ENCODE data around the gene SLC9A9.
"Not testable (repeated sequence)": the region's sequence is repeated elsewhere in the genome, so short reads cannot be mapped to it uniquely, and the experiment has no call there.

SLC9A9 gene

DNA sequence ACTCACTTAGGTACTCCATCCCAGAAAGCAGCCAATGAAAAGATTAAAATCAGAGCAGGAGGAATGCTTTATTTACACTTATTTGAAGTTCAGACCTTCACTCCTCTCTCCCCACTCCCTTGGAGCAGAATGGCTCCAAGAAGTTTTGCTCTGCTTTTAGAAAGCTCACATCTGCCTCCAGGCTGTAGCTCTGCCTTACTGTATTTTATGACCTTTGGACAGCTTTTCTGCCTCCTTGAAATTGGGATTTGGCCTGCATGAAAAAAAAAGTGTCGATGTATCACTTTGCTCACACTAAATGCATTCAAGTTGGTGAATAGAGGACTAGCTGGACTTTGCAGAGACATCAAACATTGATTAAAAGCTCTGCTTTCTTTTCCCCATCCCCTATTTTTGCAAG, 95.3 kb downstream of the SLC9A9 start:
- DNase-seq, result no peak

DNA sequence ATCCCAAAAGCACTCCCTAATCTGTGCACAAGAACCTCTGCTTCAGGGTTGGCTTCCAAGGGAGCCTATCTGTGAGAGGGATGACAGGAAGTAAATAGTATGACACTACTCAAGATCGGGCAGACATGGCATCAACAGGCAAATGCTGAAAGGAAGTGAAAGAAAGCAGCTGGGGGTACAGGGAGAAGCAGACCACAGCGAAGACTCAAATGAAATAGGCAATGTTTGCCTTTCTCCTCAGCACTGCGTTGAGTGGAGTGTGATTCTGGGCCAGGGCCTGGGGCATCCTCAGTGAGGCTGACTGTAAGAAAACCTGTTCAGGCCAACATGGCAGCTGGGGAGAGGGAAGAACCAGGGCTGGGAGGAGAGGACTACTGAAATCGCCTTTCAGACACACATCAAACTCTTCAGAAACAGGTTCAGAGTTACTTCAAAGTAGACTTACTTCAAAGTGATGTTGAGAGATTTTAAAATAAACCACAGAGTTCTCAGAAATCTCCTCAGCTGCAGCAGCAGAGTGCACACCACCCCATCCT, 96.6 kb downstream of the SLC9A9 start:
- no peak for DNase-seq

DNA sequence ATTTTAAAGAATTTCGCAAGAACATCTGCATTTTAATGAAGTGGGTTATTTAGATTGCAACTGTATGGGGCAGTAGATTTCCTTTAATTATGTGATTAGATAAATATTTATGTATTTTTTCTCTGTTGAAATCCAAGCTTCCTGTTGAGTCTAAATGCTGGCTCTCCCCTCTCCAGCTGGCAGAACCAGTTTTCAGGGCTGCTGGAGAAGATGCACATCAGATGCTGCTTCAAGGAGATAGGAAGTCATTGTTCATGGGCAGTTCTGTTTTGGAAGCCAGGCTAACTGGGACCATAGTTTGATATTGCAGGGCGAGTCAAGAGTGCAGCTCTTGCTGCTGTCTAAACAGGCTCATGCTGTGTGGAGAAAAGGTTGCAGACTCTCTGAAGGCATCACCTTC, 97.4 kb downstream of the SLC9A9 start:
- DNase-seq, result no peak

DNA sequence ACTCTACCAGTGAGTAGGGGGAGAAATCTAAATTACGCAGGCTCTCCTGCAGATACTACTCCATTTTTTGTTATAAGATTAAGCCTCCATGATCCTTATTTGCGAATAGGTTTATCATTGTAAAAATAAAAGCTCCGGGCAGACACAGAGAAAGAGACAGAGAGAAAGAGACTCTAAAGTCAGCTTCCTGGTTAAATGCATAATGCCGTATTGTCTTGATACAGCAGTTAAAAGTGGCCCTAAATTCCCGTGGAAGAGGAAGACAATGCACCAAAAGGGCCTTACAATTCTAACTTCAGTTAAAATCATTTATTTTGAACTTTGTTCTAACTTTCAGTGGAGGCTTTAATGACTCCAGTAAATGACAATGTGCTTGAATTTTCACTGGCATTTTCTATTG, 98.3 kb downstream of the SLC9A9 start:
- no peak for DNase-seq

DNA sequence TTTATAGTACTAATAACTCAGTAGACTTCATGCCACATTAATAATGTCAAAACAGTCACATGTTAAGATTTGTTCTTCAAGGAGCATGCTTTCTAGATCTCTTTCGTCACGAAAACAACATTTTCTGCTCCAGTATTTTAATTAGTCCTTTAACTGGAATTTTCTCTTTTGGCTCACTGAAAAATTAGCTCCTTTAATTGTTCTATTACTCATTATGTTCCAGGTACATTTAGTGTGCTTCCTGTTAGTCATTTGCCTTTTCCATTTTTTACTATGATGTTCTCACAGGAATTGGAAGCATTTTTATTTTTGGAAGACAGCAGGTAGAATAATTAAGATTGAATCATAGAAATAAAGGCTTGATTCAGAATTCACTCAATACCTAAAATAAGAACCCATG, 111.2 kb downstream of the SLC9A9 start:
- DNase-seq, result no peak

DNA sequence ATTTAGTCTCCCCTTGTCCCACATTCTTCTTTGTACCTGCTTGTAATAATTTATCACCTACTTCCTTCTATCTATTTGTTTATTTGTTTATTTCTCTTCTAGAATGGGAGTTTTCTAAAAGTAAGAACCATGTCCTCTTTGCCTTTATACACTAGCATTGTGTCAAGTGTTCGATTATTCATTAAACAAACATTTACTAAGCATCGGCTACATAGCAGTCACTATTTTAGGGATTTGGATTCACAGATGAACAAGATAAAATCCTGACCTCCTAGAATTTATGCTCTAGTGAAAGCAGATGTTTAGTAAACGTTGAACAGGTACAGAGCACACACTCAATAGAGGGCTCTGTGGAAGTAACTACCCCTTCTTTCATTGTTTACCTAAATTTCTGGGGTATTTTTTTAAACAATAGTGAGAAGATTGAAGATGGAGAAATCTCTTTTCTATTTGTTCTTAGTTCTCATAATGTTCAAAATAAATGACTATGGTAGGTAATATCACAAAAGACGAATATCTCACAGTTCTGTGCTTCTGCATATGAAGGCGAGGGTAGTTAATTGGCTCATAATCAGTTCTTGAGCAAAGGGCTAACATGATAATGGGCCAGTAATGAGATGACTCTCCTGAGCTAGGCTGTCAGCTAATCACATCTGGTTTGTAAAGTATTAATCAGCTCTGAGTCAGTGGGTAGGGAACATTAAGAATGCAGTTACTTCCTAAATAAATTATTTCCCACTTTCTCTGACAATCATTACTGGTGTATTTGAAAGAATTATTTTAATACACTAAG, 111.9 kb downstream of the SLC9A9 start:
- DNase-seq, result no peak

DNA sequence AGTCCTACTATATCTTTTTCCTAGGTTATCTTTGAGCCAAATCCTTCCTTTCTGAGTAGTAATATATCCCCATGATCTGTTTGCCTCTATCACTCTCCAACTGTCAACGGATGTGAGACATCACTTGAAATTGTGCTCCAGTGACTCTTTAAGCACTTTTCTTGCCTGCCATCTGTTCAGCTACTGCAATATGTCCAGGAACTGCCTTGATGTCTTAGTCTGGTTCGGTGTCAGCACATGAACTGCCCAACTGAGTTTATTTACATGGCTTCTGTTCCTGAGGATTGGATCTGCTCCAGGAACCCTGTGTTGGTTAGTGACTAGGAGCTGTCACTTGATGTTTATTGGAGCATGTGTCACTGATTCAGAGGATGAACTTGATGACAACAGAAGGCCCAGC, 116.5 kb downstream of the SLC9A9 start:
- no peak for DNase-seq

DNA sequence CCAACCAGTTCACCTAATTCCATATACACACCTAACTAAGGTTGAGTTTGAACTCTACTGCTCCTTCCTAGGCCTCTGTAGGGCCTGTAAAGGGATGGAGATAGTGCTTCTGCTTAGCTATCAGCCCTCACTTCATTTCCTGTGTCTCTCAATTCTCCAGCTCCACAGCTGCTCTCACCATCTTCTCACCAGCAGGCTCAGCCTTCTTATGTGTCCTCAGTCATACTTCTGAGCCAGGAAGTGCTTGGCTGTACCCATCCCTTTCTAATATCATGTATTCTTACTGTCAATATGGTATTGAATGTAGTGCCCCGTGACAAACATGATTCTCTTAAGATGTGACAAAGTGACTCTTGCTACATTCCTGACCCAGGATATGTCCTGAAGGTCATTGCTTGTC, 116.9 kb downstream of the SLC9A9 start:
- DNase-seq, result no peak

DNA sequence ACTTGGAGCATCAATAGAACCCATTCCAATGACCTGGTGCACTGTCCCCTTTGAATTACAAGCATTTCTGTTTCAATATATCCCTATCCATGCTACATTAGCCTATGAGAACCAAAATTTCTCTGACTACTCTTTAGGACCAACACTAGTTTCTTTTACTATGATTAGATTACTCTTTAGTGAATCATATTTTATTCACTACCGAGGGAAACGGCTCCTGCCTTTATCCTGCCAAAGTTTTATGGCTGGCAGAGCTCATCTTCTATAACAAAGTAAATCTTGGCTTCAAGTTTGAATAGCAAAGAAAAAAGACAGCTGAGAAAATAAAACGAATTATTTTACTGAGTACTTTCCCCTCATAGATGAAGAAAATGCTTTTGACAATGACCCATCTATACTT, 120.9 kb downstream of the SLC9A9 start:
- DNase-seq, result no peak

DNA sequence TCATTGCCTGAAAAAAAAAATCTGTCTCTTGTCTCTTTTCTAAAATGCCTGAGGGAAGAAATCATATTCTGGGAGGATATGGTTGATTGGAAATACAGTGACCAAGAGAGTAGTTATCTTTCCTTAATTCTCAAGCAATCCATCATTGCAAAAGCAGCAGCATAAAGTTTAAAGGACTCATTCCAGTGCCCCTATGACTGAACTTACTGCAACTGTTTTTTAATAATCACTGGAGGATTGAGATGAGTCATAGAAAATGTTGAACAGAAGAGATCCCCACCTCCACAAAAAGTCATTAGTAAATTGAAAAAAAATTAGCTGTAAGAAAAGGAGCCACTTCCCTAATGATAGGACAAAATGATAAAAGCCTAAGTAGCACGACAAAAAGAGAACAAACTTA, 121.5 kb downstream of the SLC9A9 start:
- DNase-seq, result no peak

DNA sequence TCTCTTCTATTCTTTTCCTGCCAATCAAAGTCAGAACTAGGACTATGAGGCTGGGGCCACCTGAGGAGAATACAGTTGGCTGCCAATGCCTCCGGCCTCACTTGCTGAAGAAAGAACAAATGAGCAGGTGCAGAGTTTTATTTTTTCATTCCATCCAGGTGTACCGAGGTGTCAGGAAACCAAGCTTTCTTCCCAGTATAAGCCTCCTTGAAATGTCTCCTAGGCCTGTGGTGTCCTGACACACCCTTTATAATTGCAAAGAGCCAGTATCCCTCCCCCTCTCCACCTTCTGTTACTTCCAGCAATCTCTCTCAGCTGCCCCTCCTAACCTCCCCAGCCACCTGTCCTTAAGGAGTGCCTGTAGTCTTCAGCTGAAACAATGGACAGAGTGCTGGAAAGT, 127.9 kb downstream of the SLC9A9 start:
- no peak for DNase-seq

DNA sequence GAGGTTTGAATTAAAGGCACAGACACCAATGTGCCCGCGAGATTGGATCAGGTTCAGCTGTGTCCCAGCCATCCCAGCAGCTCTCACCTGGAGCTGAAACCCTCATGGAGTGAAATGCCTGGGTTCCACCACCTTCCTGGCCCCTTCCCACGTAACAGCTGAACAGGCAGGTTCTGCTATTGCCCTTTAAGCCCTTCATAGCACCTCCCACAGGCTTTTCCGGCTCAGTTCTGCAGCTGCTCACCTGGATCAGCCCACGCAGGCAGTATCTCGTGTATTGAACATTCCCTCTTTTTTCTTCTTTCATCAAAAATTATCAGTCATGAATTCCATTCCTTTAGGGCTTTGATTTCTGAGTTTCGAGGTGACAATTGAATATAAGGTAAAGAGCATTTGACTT, 129.8 kb downstream of the SLC9A9 start:
- DNase-seq, result no peak

DNA sequence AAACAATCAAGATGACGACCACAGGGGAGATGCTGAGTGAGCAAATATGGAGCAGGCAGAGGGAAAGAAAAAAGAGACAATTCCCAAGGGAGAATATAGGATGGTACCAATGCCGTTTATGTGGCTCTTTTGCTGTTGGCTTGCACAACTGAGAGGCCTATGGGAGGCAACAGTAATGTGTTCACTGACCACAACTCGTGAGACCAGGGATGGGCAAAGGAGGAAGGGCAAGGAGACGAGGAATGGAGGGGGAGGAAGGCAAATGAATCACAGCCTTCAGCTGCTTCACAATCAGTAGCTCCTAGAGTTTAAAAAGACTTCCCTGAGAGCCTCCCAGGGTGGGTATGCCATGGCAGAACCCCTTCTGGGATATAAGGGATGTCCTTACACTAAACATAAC, 131.5 kb downstream of the SLC9A9 start:
- no peak for DNase-seq

DNA sequence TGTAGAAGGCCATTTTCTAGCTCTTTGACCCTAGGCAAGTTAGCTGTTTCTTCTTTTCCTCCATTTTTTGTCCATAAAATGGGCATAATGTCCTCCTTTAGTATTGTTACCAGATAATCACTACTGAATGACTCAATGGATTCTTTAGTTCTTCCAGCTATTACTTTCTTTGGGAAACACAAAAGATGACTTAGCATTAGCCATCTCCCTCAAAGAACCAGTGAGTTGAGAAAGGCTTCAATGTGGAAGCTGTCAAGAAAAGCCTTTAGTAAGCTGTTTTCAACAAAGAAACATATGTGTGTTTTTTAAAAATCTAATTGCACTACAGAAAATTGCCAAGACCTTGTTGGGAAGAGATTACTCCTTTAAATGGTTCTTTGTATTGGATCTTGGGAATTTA, 135.7 kb downstream of the SLC9A9 start:
- no peak for DNase-seq

DNA sequence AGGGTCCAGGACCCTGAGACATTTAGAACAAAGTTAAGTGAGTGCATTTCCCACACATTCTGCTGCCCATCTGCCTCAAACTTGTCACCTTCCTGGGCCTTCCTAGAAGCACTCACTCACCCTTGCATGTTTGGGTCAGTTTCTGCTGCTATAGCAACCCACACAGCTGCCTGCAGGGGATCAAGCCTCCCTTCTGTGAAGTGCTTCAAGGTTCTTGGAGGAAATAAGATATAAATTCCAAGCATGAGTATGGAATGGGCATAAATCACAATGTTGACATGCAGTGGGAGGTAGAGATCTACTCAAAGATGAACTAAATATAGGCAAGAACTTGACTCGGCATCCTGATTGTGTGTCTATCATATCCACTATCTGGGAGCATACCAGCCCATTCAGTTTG, 140.4 kb downstream of the SLC9A9 start:
- DNase-seq, result no peak

DNA sequence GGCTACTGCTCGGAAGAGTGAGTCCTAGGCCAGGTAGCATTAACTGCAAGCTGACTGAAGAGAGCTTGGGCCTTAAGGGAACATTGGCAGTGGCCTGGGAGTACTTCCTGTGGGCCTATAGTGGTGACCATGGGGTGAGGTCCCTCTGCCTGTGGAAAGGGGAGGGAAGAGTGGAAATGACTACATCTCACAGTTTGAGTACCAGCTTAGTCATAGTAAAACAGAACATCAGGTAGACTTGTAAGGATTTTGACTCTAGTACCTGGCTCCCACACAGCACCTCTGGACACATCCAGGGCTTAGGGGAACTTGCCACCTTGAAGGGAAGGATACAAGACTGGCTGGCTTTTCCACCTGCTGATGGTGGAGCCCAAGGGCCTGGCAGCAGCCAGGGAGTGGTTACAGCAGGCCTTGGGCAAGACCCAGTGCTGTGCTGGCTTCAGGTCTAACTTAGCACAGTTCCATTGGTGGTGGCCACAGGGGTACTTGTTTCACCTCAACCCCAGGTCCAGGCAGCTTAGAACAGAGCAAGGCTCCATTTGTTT, 147.8 kb downstream of the SLC9A9 start:
- no peak for DNase-seq

DNA sequence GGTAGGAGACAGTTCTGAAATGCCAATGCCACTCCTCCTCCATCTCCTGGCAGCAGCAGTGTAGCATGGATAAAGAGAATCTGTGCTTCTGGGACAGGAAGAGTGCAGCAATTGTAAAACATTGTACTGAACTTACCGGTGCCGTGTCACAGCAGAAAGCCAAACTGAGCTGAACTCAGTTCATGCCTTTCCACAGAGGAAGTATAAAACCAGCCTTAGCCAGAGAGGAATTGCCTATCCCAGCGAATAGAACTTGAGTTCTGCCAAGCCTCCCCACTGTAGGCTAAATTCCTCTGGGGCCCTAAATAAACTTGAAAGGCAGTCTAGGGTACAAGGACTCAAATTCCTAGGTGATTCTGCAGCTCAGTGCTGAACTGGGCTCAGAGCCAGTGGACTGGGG, 148.8 kb downstream of the SLC9A9 start:
- no peak for DNase-seq

DNA sequence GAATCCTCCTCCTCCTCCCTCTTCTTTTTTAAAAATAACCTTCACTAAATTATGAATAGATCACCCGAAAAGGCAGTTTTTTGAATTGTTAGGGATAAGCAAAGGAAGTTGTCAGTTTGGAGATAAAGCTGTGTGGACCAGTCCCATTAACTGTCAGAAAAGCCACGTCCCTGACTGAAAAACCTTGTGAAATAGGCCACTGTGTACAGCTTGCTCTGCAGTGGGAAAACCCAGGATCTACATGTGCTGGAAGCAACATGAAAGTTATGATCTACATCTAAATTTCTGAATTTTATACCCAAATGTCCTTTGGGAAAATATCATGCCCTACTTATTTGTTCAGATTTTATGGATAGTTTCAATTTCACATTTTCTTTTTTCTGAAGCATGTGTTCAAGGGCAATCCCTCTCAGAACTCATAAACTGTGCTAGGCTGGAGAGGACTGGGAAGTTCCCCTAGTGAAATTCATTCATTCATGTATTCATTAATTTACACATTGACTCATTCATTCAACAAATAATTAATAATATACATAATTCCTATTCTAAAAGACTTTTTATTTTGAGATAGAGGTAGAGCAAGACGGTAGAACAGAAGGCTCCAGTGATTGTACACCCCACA, 149.5 kb downstream of the SLC9A9 start:
- DNase-seq, result no peak

DNA sequence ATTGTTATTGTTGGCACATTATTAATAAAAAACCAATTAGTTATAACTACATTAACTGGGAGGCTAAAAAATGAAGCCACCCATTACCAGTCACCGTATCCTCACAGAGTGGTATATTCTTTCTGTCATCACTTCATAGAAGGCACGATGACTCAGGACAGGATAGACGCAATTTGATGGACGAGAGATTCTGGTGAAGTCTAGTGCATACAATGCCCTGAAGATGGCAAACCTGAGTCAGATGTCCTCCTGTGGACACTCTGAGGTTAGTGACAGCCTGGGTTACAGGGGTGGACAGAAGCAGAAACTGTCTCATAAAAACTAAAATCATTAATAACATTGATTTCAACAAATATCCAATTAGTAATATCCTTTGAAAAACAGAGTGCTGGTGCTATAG, 150.3 kb downstream of the SLC9A9 start:
- no peak for DNase-seq

DNA sequence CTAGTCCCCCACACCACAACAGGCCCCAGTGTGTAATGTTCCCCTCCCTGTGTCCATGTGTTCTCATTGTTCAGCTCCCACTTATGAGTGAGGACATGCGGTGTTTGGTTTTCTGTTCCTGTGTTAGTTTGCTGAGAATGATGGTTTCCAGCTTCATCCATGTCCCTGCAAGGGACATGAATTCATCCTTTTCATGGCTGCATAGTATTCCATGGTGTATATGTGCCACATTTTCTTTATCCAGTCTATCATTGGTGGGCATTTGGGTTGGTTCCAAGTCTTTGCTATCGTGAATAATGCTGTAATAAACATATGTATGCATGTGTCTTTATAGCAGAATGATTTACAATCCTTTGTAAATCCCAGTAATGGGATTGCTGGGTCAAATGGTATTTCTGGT, 152.9 kb downstream of the SLC9A9 start:
- DNase-seq, result not testable (repeated sequence)

DNA sequence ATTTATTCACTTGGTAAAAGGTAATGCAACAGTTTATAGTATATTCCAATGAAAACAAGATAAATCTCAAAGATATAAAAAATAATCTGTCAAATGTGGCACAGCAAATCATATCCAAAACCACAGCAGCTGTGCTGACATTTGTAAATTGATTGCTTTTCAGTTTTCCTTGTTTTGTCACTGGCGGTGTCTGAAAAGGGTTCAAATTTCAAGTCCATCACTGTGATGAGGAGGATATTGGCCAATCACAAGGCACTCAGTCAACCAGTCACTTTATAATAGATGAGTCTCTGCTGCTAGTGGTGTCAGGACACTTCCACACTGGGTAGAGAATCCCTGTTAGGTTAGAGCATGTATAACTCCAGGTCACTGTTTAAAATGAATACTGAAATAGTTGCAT, 154.8 kb downstream of the SLC9A9 start:
- DNase-seq, result peak; percentile 72

DNA sequence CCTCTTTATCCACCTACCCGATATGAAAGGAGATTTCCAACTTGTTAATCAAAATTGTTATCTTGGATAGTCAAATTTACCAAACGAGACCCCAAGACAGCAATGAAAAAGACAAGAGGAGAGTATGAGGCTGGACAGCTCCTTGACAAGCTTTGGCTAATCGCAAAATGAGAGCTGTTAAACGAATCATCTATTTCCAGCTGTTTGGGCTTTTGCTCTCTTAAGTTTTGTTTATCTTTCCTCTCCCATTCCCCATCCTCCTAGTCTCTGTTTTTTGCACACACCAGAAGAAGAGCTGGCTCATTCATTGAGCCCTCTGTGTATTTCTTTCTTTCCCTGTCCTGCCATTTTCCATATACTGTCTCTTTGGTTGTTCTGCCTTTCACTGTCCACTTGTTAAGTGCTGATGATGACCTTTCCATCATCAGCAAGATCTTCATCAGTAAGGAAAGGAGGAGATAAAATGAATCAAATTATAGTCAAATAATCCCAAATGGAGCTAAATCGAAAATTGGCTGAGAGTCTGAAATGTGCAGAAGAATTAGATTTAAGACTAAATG, 161.6 kb downstream of the SLC9A9 start:
- DNase-seq, result no peak

DNA sequence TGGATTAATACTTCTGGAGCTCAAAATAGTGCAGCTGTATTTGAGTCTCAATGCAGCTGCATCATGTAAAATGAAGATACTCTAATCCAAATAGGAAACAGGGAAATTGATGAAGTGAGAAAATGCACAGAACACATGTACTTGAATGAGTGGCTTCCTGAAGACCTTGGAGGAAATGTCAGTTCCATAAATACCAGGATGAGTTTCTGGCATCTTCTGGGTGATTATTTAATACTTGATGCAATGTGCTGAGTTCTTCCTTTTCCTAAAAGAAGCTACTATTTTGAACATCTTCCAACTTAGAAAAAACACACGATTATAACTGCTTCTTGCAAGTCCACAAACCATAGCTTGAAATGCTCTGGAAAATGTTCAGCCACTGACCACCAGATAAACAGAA, 162.8 kb downstream of the SLC9A9 start:
- DNase-seq, result no peak

DNA sequence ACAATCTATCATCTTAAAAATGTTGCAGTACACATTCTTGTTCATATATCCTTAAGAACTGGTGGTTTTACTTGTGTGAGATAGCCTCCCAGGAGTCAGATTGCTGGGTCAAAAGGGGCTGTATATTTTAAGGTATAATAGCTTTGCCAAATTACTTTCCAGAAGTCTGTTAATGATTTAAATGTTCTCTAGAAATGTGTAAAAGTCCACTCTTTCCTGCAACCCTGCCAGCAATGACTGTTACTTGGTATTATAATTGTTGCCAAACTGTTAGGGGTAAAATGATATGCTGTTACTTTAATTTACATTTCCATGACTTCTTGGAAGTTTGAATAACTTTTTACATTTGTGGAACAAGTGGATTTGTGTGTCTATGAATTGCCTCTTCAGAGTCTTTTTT, 170.8 kb downstream of the SLC9A9 start:
- DNase-seq, result no peak
